HG02884 (cell line): ENCODE data around the gene FAM180A.
"Not testable (repeated sequence)": the region's sequence is repeated elsewhere in the genome, so short reads cannot be mapped to it uniquely, and the experiment has no call there.

Experiments used
- ATAC-seq: cut with Tn5 transposase; IDR thresholded peaks from one replicate; pipeline ENCODE4 v1.9.1; 2021; ENCODE audit warnings: mild to moderate bottlenecking, moderate library complexity; ENCODE audit not compliant: unreplicated experiment

The FAM180A gene

GRCh38 chr7:135742371-135742770 lies 6.2 kb downstream of the FAM180A start:
- ATAC-seq = no peak

DNA sequence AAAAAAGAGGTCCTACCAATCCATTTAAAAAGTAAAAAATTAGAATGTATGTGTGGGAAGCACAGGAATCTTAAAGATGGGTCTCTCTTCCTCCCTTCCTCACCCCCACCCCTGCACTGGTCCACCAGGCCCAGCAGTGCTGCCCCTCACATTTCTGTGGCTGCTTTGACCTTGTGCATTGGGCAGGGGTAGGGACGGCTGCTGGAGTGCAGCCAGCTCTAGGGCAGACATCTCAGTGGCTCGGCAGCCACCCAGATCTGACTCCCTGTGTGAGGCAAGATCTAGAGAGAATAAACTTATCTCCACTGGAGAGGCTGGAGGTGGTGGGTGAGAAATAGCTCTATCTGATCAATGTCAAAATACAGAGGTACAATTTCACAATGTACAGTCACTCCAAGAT lies 6.7 kb downstream of the FAM180A start:
- no peak for ATAC-seq

DNA sequence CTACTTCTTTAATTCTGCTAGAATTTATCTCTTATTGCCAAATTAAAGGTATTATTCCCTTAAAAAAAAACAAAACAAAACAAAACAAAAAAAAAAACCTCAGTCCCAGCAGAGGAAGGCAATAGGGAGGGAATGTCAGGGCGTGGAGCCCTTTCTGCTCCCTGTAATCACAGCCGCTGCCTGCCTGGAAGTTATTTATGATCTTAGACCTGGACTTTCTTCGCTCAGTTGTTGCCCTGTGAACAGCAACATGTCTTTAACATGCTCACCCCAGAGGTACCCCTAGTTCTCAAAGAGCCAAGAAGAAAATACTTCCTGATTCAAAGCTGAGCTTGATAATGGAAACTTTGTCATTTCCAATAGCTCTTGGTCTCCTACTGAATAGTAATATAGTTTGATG lies 7.7 kb downstream of the FAM180A start:
- ATAC-seq = no peak

GRCh38 chr7:135737306-135737647 lies 11.3 kb downstream of the FAM180A start:
- ATAC-seq = not testable (repeated sequence)

DNA sequence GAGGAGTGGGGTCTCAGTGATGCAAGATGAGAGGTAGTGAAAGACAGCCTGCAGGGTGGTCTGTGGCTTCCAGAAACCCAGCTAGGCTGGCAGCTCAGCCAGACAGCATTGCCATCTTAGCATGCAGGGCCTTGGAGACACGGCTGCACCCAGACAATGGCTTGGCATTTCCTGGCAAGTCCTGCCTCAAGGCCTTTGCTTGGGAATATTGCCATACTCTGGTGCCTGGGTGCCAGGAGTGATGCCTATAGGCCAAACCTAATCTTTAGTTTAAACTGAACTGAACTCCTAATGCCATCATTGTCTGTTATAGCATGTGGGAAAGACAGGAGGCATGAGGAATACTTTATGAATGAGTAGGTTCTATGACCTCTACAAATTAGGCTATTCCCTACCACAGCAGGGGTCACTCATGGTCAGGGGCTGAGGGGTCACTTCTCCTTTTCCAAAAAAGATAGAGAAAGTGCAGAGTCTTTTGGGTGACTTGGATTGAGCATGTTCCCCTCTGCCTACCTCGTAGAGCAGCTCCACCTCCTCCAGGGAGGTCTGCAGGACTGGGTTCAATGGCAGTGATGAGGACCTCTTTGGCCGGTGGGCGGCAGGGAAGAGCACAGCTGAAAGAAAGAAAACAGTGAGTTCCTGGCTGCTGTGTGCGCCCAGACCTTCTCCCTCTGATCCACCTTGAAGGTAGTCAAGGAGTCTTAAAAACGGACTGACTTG lies 11.9 kb downstream of the FAM180A start:
- ATAC-seq = no peak

GRCh38 chr7:135734343-135734689 lies 14.3 kb downstream of the FAM180A start:
- ATAC-seq = no peak

GRCh38 chr7:135733603-135734342 lies 14.8 kb downstream of the FAM180A start:
- no peak for ATAC-seq

DNA sequence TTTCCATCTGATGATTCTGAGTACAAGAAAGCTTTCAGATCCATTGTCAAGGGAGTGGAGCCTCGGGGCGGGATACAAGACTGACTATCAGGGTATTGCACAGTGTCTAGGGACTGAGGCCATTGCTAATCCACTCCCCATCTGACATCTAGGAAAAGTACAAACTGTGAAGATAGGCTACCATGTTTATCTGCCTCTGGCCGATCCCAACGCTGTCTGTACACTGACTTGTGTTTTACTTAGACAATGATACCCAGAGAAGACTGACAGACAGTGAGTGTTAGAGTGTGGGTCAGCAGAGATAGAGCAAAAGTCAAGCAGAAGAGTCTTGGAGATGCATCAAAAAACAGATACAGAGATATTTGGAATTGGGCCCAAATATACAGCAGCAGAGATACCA lies 17.5 kb downstream of the FAM180A start:
- no peak for ATAC-seq

- ATAC-seq = no peak
Measured at GRCh38 chr7:135729230-135729629, 19.4 kb downstream of the FAM180A start.

GRCh38 chr7:135728136-135728669 lies 20.4 kb downstream of the FAM180A start, which contains the start of gene SLC13A4:
SLC13A4 (minus strand) TSS chr7:135728186; CDS start chr7:135727496, 690 bp downstream.
- ATAC-seq = no peak

- ATAC-seq = no peak
Measured at GRCh38 chr7:135726911-135727673, 21.5 kb downstream of the FAM180A start.

- no peak for ATAC-seq
Measured at GRCh38 chr7:135726276-135726788, 22.3 kb downstream of the FAM180A start.

GRCh38 chr7:135723411-135723810 lies 25.2 kb downstream of the FAM180A start:
- no peak for ATAC-seq

- ATAC-seq = no peak
Measured at GRCh38 chr7:135721198-135721820, 27.3 kb downstream of the FAM180A start.

- ATAC-seq = no peak
Measured at GRCh38 chr7:135719688-135720087, 28.9 kb downstream of the FAM180A start.

DNA sequence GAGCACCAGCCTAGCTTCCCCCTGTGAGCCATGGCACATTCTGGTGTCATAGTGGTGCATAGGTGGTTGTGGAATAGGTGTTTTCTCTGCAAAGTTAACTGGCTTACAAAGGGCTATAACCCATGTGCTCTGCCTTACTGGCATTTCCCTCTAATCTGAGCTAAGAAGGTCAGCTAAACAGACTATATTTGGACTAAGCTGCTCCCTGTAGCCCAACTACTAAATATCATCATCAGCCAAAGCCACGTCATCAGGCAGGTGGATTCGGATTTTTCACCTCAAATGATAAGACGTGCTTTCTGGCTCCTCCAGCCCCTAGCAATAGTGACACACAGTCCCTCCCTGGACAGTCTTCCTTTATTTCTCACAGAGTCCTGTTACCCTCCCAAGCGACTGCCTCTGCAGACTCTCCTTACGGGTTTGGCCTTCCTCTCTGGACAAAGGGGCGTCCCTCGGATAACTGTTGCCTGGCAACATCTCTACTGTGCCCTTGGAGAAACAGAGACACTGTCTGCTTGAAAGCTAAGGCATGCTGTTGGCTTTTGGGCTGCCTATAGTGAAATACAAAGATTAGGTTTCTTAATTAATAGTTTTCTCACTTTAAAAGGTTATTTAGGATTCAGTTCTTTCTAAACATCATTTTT lies 29.7 kb downstream of the FAM180A start:
- no peak for ATAC-seq

- no peak for ATAC-seq
Measured at GRCh38 chr7:135718219-135718618, 30.4 kb downstream of the FAM180A start.

- no peak for ATAC-seq
Measured at GRCh38 chr7:135717693-135718092, 30.9 kb downstream of the FAM180A start.

DNA sequence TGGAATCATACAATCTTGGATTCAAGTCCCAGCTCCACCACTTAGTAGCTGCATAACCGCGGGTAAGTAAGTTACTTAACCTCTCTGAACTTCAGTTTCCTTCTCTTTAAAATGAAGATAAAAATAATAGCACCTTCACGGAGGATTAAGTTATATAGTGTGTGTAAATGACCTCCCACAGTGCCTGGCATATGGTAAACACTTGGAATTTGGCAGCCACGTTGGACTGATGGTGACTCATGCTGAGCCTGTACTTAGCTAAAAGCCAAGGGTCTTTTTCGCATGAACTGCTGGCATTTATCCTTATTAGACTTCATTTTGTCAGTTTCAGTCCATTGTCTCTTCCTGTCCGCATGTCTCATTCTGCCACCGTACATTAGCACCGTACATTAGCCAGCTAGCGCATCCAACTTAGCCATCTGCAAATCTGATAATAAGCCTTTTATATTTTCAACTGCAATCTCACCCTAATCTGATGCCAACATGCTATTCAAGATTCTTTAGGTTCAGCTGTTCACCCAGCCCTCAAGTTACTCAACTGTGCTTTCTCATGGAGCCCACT lies 31.9 kb downstream of the FAM180A start:
- no peak for ATAC-seq

GRCh38 chr7:135715673-135716072 lies 32.9 kb downstream of the FAM180A start:
- no peak for ATAC-seq
